AG09309 (cell line): ENCODE data around the gene BMPER.

ENCODE experiments used
- DNase-seq: peaks from one replicate; pipeline ENCODE4 v3.0.0-alpha.2; 2010; ENCODE audit warnings: low read depth
- H3K4me3 ChIP-seq: 2 replicates; pipeline ENCODE4 v1.5.1; 2011; ENCODE audit warnings: mild to moderate bottlenecking, low read depth, low read length, moderate library complexity; ENCODE audit not compliant: control insufficient read depth
- TF ChIP-seq, protein P1 (sequence below): IDR thresholded peaks from 2 replicates; pipeline ENCODE4 v1.5.1; 2011; ENCODE audit warnings: mild to moderate bottlenecking, low read depth, low read length, inconsistent platforms; ENCODE audit not compliant: insufficient read depth, control insufficient read depth; ENCODE audit errors: missing control alignments

BMPER gene

GRCh38 chr7:34187798-34188307 lies 282.5 kb downstream of the BMPER start:
- TF ChIP-seq, protein P1, sequence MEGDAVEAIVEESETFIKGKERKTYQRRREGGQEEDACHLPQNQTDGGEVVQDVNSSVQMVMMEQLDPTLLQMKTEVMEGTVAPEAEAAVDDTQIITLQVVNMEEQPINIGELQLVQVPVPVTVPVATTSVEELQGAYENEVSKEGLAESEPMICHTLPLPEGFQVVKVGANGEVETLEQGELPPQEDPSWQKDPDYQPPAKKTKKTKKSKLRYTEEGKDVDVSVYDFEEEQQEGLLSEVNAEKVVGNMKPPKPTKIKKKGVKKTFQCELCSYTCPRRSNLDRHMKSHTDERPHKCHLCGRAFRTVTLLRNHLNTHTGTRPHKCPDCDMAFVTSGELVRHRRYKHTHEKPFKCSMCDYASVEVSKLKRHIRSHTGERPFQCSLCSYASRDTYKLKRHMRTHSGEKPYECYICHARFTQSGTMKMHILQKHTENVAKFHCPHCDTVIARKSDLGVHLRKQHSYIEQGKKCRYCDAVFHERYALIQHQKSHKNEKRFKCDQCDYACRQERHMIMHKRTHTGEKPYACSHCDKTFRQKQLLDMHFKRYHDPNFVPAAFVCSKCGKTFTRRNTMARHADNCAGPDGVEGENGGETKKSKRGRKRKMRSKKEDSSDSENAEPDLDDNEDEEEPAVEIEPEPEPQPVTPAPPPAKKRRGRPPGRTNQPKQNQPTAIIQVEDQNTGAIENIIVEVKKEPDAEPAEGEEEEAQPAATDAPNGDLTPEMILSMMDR = no peak
- H3K4me3 ChIP-seq = no peak overlapping the region

DNA sequence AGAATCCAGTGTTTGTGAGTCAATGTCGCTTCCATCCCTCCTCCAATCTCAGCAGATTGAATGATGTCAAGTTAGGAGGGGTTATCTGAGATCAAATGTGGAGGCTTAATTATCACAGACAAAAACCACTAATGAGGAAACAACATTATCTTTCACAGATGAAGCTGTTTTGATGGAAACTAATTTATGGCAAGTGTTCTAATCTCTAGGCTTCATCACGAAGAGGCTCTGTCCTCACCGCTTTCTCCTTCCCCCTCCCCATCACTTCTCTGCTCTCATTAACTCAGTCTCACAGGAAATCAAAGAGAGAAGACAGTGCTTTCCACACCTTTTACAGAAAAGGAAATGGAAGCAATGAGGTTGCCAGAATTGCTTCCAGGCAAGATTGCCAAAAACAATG lies 283.7 kb downstream of the BMPER start:
- H3K4me3 ChIP-seq = no peak overlapping the region
- TF ChIP-seq, protein P1 = no peak
- no peak for DNase-seq

More at GRCh38 chr7:34187798-34188307, 282.5 kb downstream of the BMPER start:
- no peak for DNase-seq

- DNase-seq = no peak
- TF ChIP-seq, protein P1 = no peak
- no peak overlapping the region for H3K4me3 ChIP-seq
Measured at GRCh38 chr7:34190299-34190698, 285.0 kb downstream of the BMPER start.

GRCh38 chr7:34191162-34191561 lies 285.8 kb downstream of the BMPER start:
- no peak for DNase-seq
- TF ChIP-seq, protein P1 = no peak
- no peak overlapping the region for H3K4me3 ChIP-seq

GRCh38 chr7:34191771-34192479 lies 286.6 kb downstream of the BMPER start:
- no peak overlapping the region for H3K4me3 ChIP-seq
- TF ChIP-seq, protein P1 = no peak
- DNase-seq = no peak

DNA sequence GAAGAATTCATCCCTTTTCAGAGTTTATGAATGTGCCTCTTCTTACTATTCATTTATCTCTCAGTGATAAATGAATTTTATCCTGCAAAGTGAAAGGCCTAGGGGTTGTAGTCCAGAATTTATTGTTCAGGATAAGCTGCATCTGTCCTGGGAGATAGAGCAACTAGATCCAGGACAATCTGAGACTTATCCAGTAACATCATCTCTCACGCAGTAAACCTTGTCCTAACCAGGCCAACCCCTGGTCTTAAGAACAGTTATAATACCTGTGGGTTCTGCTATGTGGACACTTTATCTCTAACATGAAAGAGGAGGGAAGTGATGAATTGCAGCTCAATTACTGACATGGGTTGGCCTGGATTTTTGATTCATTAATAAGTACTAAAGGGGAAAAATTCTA lies 287.6 kb downstream of the BMPER start:
- TF ChIP-seq, protein P1 = no peak
- no peak overlapping the region for H3K4me3 ChIP-seq
- no peak for DNase-seq
